Endothelial cell of umbilical vein (primary cell): ENCODE results near the gene RNF213. TPM values are rescaled to one million over a fixed set of nuclear protein-coding genes. Genes with fewer than 3 reads are reported as not detected.

ENCODE experiments used
- BruUV-seq: library from RNA; stranded (reverse); fragments of 400-500 nt; replicated peaks from 2 replicates; lab custom pipeline; 2021; lab: Mats Ljungman, UMichigan
- CTCF ChIA-PET: fragments of 300-600, 350-600 bp; sonication (Branson Sonifier 250); formaldehyde crosslinking; loops from one replicate; lab custom pipeline; 2021; ENCODE audit warnings: antibody characterized with exemption, inconsistent platforms; lab: Charles Lee
- POLR2A ChIA-PET: fragments of 300-600, 350-600 bp; sonication (Branson Sonifier 250); formaldehyde crosslinking; loops from one replicate; lab custom pipeline; 2021; ENCODE audit warnings: antibody characterized with exemption, inconsistent platforms; lab: Charles Lee
- DNase-seq: peaks from one replicate; pipeline ENCODE4 v3.0.0-alpha.2; 2011; ENCODE audit warnings: low read depth, low spot score
- FAIRE-seq: peaks from 2 replicates; lab custom pipeline; 2011; peaks lifted over from hg19 to GRCh38; lab: Jason Lieb, UNC
- H2AFZ ChIP-seq: 2 replicates; pipeline ENCODE4 v1.6.0; 2012; ENCODE audit warnings: low read depth, low read length, control low read depth, inconsistent platforms
- H3K27ac ChIP-seq: 2 replicates; pipeline ENCODE4 v1.5.1; 2011; ENCODE audit warnings: low read depth, mild to moderate bottlenecking, control low read depth, low read length, moderate library complexity; ENCODE audit not compliant: insufficient read depth
- H3K27me3 ChIP-seq, 2 experiments: 2 replicates each; pipeline versions ENCODE4 v1.6.0 to v1.6.1; 2011; ENCODE audit warnings: low read length in 2 of 2, mixed read lengths in 1 of 2; ENCODE audit not compliant: control insufficient read depth in 2 of 2, insufficient read depth in 2 of 2
- H3K36me3 ChIP-seq, 2 experiments: 2 replicates in 1 of 2; 3 replicates in 1 of 2; pipeline ENCODE4 v1.5.1; 2011; ENCODE audit warnings: low read length in 2 of 2, mild to moderate bottlenecking in 1 of 2, moderate library complexity in 1 of 2; ENCODE audit not compliant: control insufficient read depth in 2 of 2, insufficient read depth in 2 of 2; ENCODE audit errors: extremely low read depth in 1 of 2
- H3K4me1 ChIP-seq: 3 replicates; pipeline ENCODE4 v1.5.1; 2011; ENCODE audit warnings: mild to moderate bottlenecking, low read length; ENCODE audit not compliant: control insufficient read depth, insufficient read depth; ENCODE audit errors: extremely low read depth
- H3K4me2 ChIP-seq: 2 replicates; pipeline ENCODE4 v1.6.1; 2011; ENCODE audit warnings: low read length, control low read depth, mixed read lengths; ENCODE audit not compliant: insufficient read depth
- H3K4me3 ChIP-seq, 3 experiments: fragments of 200-600 bp in 1 of 3; sonication (generic), shearing (Covaris generic) in 1 of 3; replicated peaks in 1 of 3; 2 replicates each; pipeline ENCODE4 v1.5.1; 2011 to 2016; ENCODE audit warnings: control low read depth in 3 of 3, low read length in 3 of 3, mild to moderate bottlenecking in 2 of 3, inconsistent platforms in 1 of 3, low read depth in 1 of 3, moderate library complexity in 1 of 3; ENCODE audit not compliant: insufficient read depth in 1 of 3
- H3K79me2 ChIP-seq: 2 replicates; pipeline ENCODE4 v1.6.0; 2012; ENCODE audit warnings: low read length, inconsistent platforms; ENCODE audit not compliant: control insufficient read depth, insufficient read depth
- H3K9ac ChIP-seq: replicated peaks from 2 replicates; pipeline ENCODE3; 2011; ENCODE audit warnings: low read length, control low read depth; ENCODE audit not compliant: insufficient read depth; ENCODE audit errors: extremely low read depth
- H3K9me1 ChIP-seq: replicated peaks from 3 replicates; pipeline ENCODE4 v1.6.0; 2011; ENCODE audit warnings: mild to moderate bottlenecking, low read length; ENCODE audit not compliant: control insufficient read depth, insufficient read depth; ENCODE audit errors: extremely low read depth
- H3K9me3 ChIP-seq: replicated peaks from 2 replicates; pipeline ENCODE4 v1.5.1; 2012; ENCODE audit warnings: low read length, inconsistent platforms; ENCODE audit not compliant: control insufficient read depth, insufficient read depth
- H4K20me1 ChIP-seq: replicated peaks from 2 replicates; pipeline ENCODE3; 2011; ENCODE audit warnings: mild to moderate bottlenecking, low read length; ENCODE audit not compliant: control insufficient read depth, insufficient read depth; ENCODE audit errors: extremely low read depth
- EZH2 ChIP-seq: IDR thresholded peaks from 2 replicates; pipeline ENCODE4 v1.6.1; 2012; ENCODE audit warnings: borderline replicate concordance, low read depth, mild to moderate bottlenecking, moderate library complexity, low read length, inconsistent platforms; ENCODE audit not compliant: severe bottlenecking
- FOS ChIP-seq: IDR thresholded peaks from 2 replicates; pipeline ENCODE4 v1.6.1; 2011; ENCODE audit warnings: mild to moderate bottlenecking, low read length, moderate library complexity, borderline replicate concordance; ENCODE audit not compliant: insufficient read depth
- GATA2 ChIP-seq: IDR thresholded peaks from 2 replicates; pipeline ENCODE4 v1.7.0; 2011; ENCODE audit warnings: low read depth, mild to moderate bottlenecking, moderate library complexity, mixed read lengths, low read length; ENCODE audit not compliant: insufficient read length, insufficient read depth
- JUN ChIP-seq: IDR thresholded peaks from 2 replicates; pipeline ENCODE4 v1.6.1; 2011; ENCODE audit warnings: borderline replicate concordance, low read depth; ENCODE audit not compliant: insufficient read length, insufficient read depth
- MYC ChIP-seq: IDR thresholded peaks from one replicate; pipeline ENCODE4 v1.6.1; 2011; ENCODE audit warnings: mild to moderate bottlenecking, low read depth, low read length
- POLR2A ChIP-seq: IDR thresholded peaks from 2 replicates; pipeline ENCODE4 v1.6.1; 2012; ENCODE audit warnings: low read depth, mild to moderate bottlenecking, control low read depth, low read length
- POLR2AphosphoS5 ChIP-seq: IDR thresholded peaks from 2 replicates; pipeline ENCODE4 v1.6.1; 2012; ENCODE audit warnings: low read depth, mild to moderate bottlenecking, control low read depth, low read length, moderate library complexity; ENCODE audit not compliant: insufficient read depth
- dilution Hi-C: fragments of 300-500 bp; cut with MboI; formaldehyde crosslinking; loops from one replicate; pipeline ENCODE4 v1.15.0; 2019; ENCODE audit warnings: low sequenced_read_pairs; ENCODE audit not compliant: extremely low pct_ligation_motif_present
- intact Hi-C: fragments of 100-400 bp; cut with micrococcal nuclease; formaldehyde crosslinking; loops from one replicate; pipeline ENCODE4 v1.10.0; 2022
- polyA plus RNA-seq, 4 experiments: library from polyadenylated mRNA; depleted of rRNA in 3 of 4; stranded (reverse) in 3 of 4; unstranded in 1 of 4; fragments of >200 nt; gene quantifications; 2 replicates each; pipeline versions ENCODE4 v1.2.1 to v1.2.3, GENCODE V29; 2011 to 2012; ENCODE audit warnings: missing spikeins in 1 of 4
- total RNA-seq: library from RNA; stranded (reverse); gene quantifications from 2 replicates; pipeline ENCODE4 v1.2.3, GENCODE V29; 2021
- TF ChIP-seq, protein P1 (sequence below): IDR thresholded peaks from 2 replicates; pipeline ENCODE4 v1.6.1; 2011; ENCODE audit not compliant: insufficient read depth, insufficient read length
- TF ChIP-seq, protein P2 (sequence below), 2 donors: IDR thresholded peaks; 1 replicate in 1 of 2; 2 replicates in 1 of 2; pipeline ENCODE4 v1.5.1; 2011; ENCODE audit warnings: low read length in 2 of 2, mild to moderate bottlenecking in 2 of 2, moderate library complexity in 2 of 2, control low read depth in 1 of 2, inconsistent platforms in 1 of 2, low read depth in 1 of 2; ENCODE audit not compliant: insufficient read depth in 1 of 2; ENCODE audit errors: extremely low read depth in 1 of 2

Gene RNF213
- total and polyA plus RNA-seq, 2 donors (not counting 3 experiments of a cell fraction or from before 2014, with no cell fraction given) = 36.5 to 116 TPM

DNA sequence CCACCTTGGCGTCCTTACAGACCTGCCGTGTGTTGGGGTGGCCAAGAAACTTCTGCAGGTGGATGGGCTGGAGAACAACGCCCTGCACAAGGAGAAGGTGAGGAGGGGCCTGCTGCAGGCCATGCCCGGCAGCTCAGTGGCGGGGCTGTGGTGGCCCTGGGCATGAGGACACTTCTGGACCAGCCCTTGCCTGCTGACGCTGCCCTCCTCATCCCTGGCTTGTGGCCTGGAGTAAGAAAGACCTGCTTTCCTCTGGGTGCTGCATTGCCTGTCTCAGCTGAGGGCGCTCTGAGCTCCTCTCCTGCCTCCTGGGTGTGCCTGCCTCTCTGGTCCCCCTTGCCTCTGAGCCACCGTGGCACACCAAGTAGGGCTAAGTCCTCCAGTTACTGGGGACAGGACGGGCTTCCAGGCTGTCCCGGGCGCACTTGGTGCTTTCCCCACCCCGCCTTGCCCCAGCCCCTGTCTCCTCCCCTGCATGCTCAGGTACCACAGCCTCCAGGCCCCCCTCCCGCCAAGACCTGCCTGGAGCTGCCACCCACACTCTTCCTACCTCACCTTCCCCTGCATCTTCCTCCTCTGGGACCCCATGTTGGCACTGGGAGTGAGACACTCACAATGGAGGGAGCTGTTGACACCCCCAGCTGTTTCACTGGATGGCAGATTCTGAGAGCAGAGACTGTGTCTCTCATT lies 163.0 kb downstream of the RNF213 start:
- Histone ChIP-seq H3K79me2 (no peaks in the 10 kb centered on the region), H3K9me1 (no peaks in the 10 kb centered on the region), H3K9me3 (no peaks in the 10 kb centered on the region), H3K27ac (no peak overlapping the region), H4K20me1 (no peaks in the 10 kb centered on the region), H3K4me3 (no peak overlapping the region), H3K4me2 (no peak overlapping the region), H3K36me3 (peaks cover 0 to 4% of the 10 kb centered on the region in 2 experiments), H3K4me1 (no peaks in the 10 kb centered on the region), H2AFZ (no peak overlapping the region), H3K27me3 (no peaks in the 10 kb centered on the region), H3K9ac (no peak overlapping the region)
- POLR2A ChIA-PET = interaction anchor here (0.6 kb wide), 1 partner anchor 456 kb away, joined by 4 read pairs; no protein-coding TSS in a partner anchor
- intact Hi-C loops = loop anchor here (10.0 kb wide), 1 partner anchor 341 kb away; no protein-coding TSS in a partner anchor
- dilution Hi-C loops = no loop called here
- TF ChIP-seq POLR2AphosphoS5 (no peak), MYC (no peak), EZH2 (no peak), FOS (no peak), JUN (no peak), POLR2A (no peak), GATA2 (no peak)
- TF ChIP-seq, protein P1, sequence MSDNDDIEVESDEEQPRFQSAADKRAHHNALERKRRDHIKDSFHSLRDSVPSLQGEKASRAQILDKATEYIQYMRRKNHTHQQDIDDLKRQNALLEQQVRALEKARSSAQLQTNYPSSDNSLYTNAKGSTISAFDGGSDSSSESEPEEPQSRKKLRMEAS = no peak
- TF ChIP-seq, protein P2, sequence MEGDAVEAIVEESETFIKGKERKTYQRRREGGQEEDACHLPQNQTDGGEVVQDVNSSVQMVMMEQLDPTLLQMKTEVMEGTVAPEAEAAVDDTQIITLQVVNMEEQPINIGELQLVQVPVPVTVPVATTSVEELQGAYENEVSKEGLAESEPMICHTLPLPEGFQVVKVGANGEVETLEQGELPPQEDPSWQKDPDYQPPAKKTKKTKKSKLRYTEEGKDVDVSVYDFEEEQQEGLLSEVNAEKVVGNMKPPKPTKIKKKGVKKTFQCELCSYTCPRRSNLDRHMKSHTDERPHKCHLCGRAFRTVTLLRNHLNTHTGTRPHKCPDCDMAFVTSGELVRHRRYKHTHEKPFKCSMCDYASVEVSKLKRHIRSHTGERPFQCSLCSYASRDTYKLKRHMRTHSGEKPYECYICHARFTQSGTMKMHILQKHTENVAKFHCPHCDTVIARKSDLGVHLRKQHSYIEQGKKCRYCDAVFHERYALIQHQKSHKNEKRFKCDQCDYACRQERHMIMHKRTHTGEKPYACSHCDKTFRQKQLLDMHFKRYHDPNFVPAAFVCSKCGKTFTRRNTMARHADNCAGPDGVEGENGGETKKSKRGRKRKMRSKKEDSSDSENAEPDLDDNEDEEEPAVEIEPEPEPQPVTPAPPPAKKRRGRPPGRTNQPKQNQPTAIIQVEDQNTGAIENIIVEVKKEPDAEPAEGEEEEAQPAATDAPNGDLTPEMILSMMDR (IDR thresholded peaks at IDR 0.05; ENCODE audit: extremely low read depth in 1 of 2, insufficient read depth in 1 of 2, low read depth in 1 of 2, low read length in 2 of 2) = no peak
- CTCF ChIA-PET = interaction anchor here (0.6 to 5.3 kb wide), 4 partner anchors 227 to 505 kb away, joined by 3 to 66 read pairs (median 12); no protein-coding TSS in a partner anchor
- DNase-seq (no peak), FAIRE-seq (no peak)
- BruUV-seq = no TSS peak
